IMR-90 (cell line): ENCODE results near the gene DNMT1. TPM values are rescaled to one million over a fixed set of nuclear protein-coding genes. Genes with fewer than 3 reads are reported as not detected.

Experiments used
- ATAC-seq: fragments of 200-7000 bp; cut with Tn5 transposase; 2 replicates; pipeline ENCODE4 v1.9.1; 2020; ENCODE audit warnings: low read depth, mild to moderate bottlenecking, moderate library complexity
- BruUV-seq: library from RNA; stranded (reverse); fragments of 400-500 nt; replicated peaks from 2 replicates; lab custom pipeline; 2021; lab: Mats Ljungman, UMichigan
- CTCF ChIA-PET: fragments of 300-600 bp; formaldehyde crosslinking; extraction: SDS; loops from one replicate; lab custom pipeline; 2021; ENCODE audit warnings: antibody characterized with exemption; lab: Yijun Ruan, JAX
- POLR2A ChIA-PET: fragments of 300-600 bp; sonication (Branson Sonifier 250); formaldehyde crosslinking; loops from one replicate; lab custom pipeline; 2022; ENCODE audit warnings: antibody characterized with exemption; ENCODE audit not compliant: unreplicated experiment; lab: Charles Lee
- DNase-seq: peaks from one replicate; pipeline ENCODE4 v3.0.0; 2013
- H2AFZ ChIP-seq: replicated peaks from 2 replicates; pipeline ENCODE3; 2013; ENCODE audit warnings: low read length, mild to moderate bottlenecking; ENCODE audit not compliant: poor library complexity
- H2AK5ac ChIP-seq: 2 replicates; pipeline ENCODE4 v1.6.1; 2013; ENCODE audit warnings: low read depth, low read length, inconsistent platforms
- H2AK9ac ChIP-seq: replicated peaks from 2 replicates; pipeline ENCODE3; 2013; ENCODE audit warnings: mild to moderate bottlenecking, low read depth, low read length, moderate library complexity; ENCODE audit not compliant: poor library complexity
- H2BK120ac ChIP-seq: 2 replicates; pipeline ENCODE4 v1.6.1; 2013; ENCODE audit warnings: low read depth, low read length, inconsistent platforms
- H2BK15ac ChIP-seq: 3 replicates; pipeline ENCODE4 v1.6.1; 2013; ENCODE audit warnings: low read depth, low read length, inconsistent platforms
- H2BK20ac ChIP-seq: 2 replicates; pipeline ENCODE4 v1.6.1; 2013; ENCODE audit warnings: low read depth, mild to moderate bottlenecking, inconsistent platforms, low read length, moderate library complexity
- H2BK5ac ChIP-seq: 2 replicates; pipeline ENCODE4 v1.6.1; 2013; ENCODE audit warnings: mild to moderate bottlenecking, low read depth, low read length, inconsistent platforms; ENCODE audit not compliant: poor library complexity, severe bottlenecking
- H3K14ac ChIP-seq: replicated peaks from 2 replicates; pipeline ENCODE4 v1.6.1; 2013; ENCODE audit warnings: low read depth, low read length, inconsistent platforms
- H3K18ac ChIP-seq: 2 replicates; pipeline ENCODE4 v1.6.1; 2013; ENCODE audit warnings: low read depth, low read length, control low read depth
- H3K23ac ChIP-seq: 2 replicates; pipeline ENCODE4 v1.6.1; 2013; ENCODE audit warnings: low read depth, low read length, inconsistent platforms
- H3K27ac ChIP-seq: 2 replicates; pipeline ENCODE4 v1.5.1; 2013; ENCODE audit warnings: mild to moderate bottlenecking, control low read depth, low read length; ENCODE audit not compliant: insufficient read depth
- H3K27me3 ChIP-seq: 2 replicates; pipeline ENCODE4 v1.6.1; 2013; ENCODE audit warnings: low read length; ENCODE audit not compliant: control insufficient read depth, insufficient read depth
- H3K36me3 ChIP-seq: 2 replicates; pipeline ENCODE4 v1.6.1; 2013; ENCODE audit warnings: low read length, mixed read lengths; ENCODE audit not compliant: control insufficient read depth, insufficient read depth
- H3K4ac ChIP-seq: 2 replicates; pipeline ENCODE4 v1.6.1; 2013; ENCODE audit warnings: low read depth, low read length, inconsistent platforms
- H3K4me1 ChIP-seq: 2 replicates; pipeline ENCODE4 v1.6.1; 2013; ENCODE audit warnings: low read length, mixed read lengths; ENCODE audit not compliant: control insufficient read depth, insufficient read depth
- H3K4me2 ChIP-seq: 2 replicates; pipeline ENCODE4 v1.6.1; 2013; ENCODE audit warnings: low read depth, mild to moderate bottlenecking, control low read depth, low read length, moderate library complexity
- H3K4me3 ChIP-seq: 2 replicates; pipeline ENCODE4 v1.5.1; 2013; ENCODE audit warnings: low read depth, mild to moderate bottlenecking, control low read depth, low read length, moderate library complexity; ENCODE audit not compliant: insufficient read depth
- H3K56ac ChIP-seq: 2 replicates; pipeline ENCODE4 v1.6.1; 2013; ENCODE audit warnings: low read length, inconsistent platforms; ENCODE audit not compliant: insufficient read depth; ENCODE audit errors: extremely low read depth
- H3K79me1 ChIP-seq, 2 experiments: 2 replicates each; pipeline ENCODE4 v1.6.1; 2013; ENCODE audit warnings: low read length in 2 of 2, inconsistent platforms in 1 of 2, low read depth in 1 of 2
- H3K9ac ChIP-seq: 2 replicates; pipeline ENCODE4 v1.6.1; 2013; ENCODE audit warnings: low read depth, low read length, control low read depth
- H3K9me1 ChIP-seq: 2 replicates; pipeline ENCODE4 v1.6.1; 2013; ENCODE audit warnings: low read length, inconsistent platforms; ENCODE audit not compliant: insufficient read depth
- H3K9me3 ChIP-seq: 2 replicates; pipeline ENCODE4 v1.6.1; 2013; ENCODE audit warnings: low read length; ENCODE audit not compliant: control insufficient read depth, insufficient read depth
- H4K20me1 ChIP-seq: 2 replicates; pipeline ENCODE4 v1.6.1; 2013; ENCODE audit warnings: low read length, inconsistent platforms; ENCODE audit not compliant: insufficient read depth
- H4K5ac ChIP-seq: 2 replicates; pipeline ENCODE4 v1.6.1; 2013; ENCODE audit warnings: mild to moderate bottlenecking, low read depth, low read length, control low read depth
- H4K8ac ChIP-seq, 2 experiments: 2 replicates each; pipeline ENCODE4 v1.6.1; 2013; ENCODE audit warnings: low read depth in 2 of 2, low read length in 2 of 2, control low read depth in 1 of 2, inconsistent platforms in 1 of 2
- H4K91ac ChIP-seq: 2 replicates; pipeline ENCODE4 v1.6.1; 2013; ENCODE audit warnings: low read depth, low read length, inconsistent platforms; ENCODE audit not compliant: insufficient read depth
- MXI1 ChIP-seq: IDR thresholded peaks from 2 replicates; pipeline ENCODE4 v1.6.1; 2012; ENCODE audit warnings: low read depth, mild to moderate bottlenecking, low read length, moderate library complexity, borderline replicate concordance
- NFE2L2 ChIP-seq: fragments of 150-350 bp; IDR thresholded peaks from 2 replicates; pipeline ENCODE4 v1.6.1; 2016; ENCODE audit warnings: low read depth, mild to moderate bottlenecking, low read length
- POLR2A ChIP-seq: IDR thresholded peaks from 2 replicates; pipeline ENCODE4 v1.6.1; 2012; ENCODE audit warnings: mild to moderate bottlenecking, low read depth, low read length
- RCOR1 ChIP-seq: IDR thresholded peaks from 2 replicates; pipeline ENCODE4 v1.6.1; 2012; ENCODE audit warnings: mild to moderate bottlenecking, low read length, improper control_type of control experiment; ENCODE audit not compliant: insufficient replicate concordance
- SMC3 ChIP-seq: fragments of 150-350 bp; IDR thresholded peaks from 2 replicates; pipeline ENCODE4 v1.6.1; 2016; ENCODE audit warnings: low read depth, mild to moderate bottlenecking, antibody characterized with exemption, low read length, moderate library complexity
- USF2 ChIP-seq: fragments of 150-350 bp; IDR thresholded peaks from 2 replicates; pipeline ENCODE4 v1.6.1; 2017; ENCODE audit warnings: mild to moderate bottlenecking, antibody characterized with exemption, low read length, low read depth
- WGBS, 2 experiments: methylation state at CpG; one replicate each; pipeline versions ENCODE4 v1.1.5 to v1.1.7; 2013; ENCODE audit warnings: missing lambda C conversion rate in 2 of 2; ENCODE audit not compliant: insufficient read length in 1 of 2; ENCODE audit errors: extremely low coverage in 2 of 2; 5-methylcytosine and 5-hydroxymethylcytosine counted together
- dilution Hi-C: fragments of 300-500 bp; cut with HindIII; formaldehyde crosslinking; loops from one replicate; pipeline ENCODE4 v1.14.3; 2018; ENCODE audit warnings: low sequenced_read_pairs; ENCODE audit not compliant: unreplicated experiment
- in situ Hi-C: fragments of 300-500 bp; cut with MboI; formaldehyde crosslinking; loops from 3 replicates; pipeline ENCODE4 v1.14.3; 2019; ENCODE audit warnings: low sequenced_read_pairs, inconsistent platforms, mixed read lengths
- intact Hi-C: fragments of 100-400 bp; cut with micrococcal nuclease; formaldehyde crosslinking; loops from 2 replicates; pipeline ENCODE4 v1.10.0; 2022
- polyA plus RNA-seq, 3 experiments: library from polyadenylated mRNA; depleted of rRNA; stranded (reverse); fragments of >200 nt; gene quantifications; 2 replicates each; pipeline ENCODE4 v1.2.3, GENCODE V29; 2012; ENCODE audit warnings: low replicate concordance in 1 of 3
- total RNA-seq: library from RNA; depleted of rRNA; stranded (reverse); fragments of >200 nt; gene quantifications from 2 replicates; pipeline ENCODE4 v1.2.3, GENCODE V29; 2012

DNMT1 gene
- total and polyA plus RNA-seq, 2 of the 4 experiments (the other 2 are of a cell fraction), result 26.2 to 83.6 TPM

- dilution Hi-C loops (no loop called here), intact Hi-C loops (no loop called here), in situ Hi-C loops (no loop called here)
- peaks cover 4 to 59% of the 10 kb centered on the region in 2 experiments for H3K79me1 ChIP-seq
- H4K20me1 ChIP-seq, result peaks cover 82% of the 10 kb centered on the region
- H3K56ac ChIP-seq, result no peak overlapping the region
- no peak overlapping the region for H3K27ac ChIP-seq
- ChIA-PET POLR2A (no interaction called here), CTCF (interaction anchor here (0.5 kb wide), 1 partner anchor 10 kb away, joined by 3 read pairs; no protein-coding TSS in a partner anchor)
- H2BK20ac ChIP-seq, result no peak overlapping the region
- H3K9me1 ChIP-seq, result peaks cover 11% of the 10 kb centered on the region
- no peaks in the 10 kb centered on the region for H3K9me3 ChIP-seq
- no peak for ATAC-seq
- no peak overlapping the region for H3K9ac ChIP-seq
- H3K4me1 ChIP-seq, result peaks cover 13% of the 10 kb centered on the region
- H3K18ac ChIP-seq, result no peak overlapping the region
- H2AK9ac ChIP-seq, result no peak overlapping the region
- H3K23ac ChIP-seq, result no peak overlapping the region
- H3K27me3 ChIP-seq, result no peaks in the 10 kb centered on the region
- no TSS peak for BruUV-seq
- TF ChIP-seq USF2, result no peak
- TF ChIP-seq RCOR1, result no peak
- TF ChIP-seq POLR2A, result no peak
- TF ChIP-seq SMC3, result no peak
- no peak for TF ChIP-seq NFE2L2
- TF ChIP-seq MXI1, result no peak
- H3K4me2 ChIP-seq, result no peak overlapping the region
- H2AK5ac ChIP-seq, result no peak overlapping the region
- H3K14ac ChIP-seq, result no peak overlapping the region
- H3K4ac ChIP-seq, result no peak overlapping the region
- no peak overlapping the region for H4K5ac ChIP-seq
- 92% methylated on average over 11 of the region's 11 CpGs; no CpG with 5 or more reads in 1 of the 2 experiments for WGBS, 2 experiments
- H2AFZ ChIP-seq, result no peak overlapping the region
- DNase-seq, result no peak
- H4K8ac ChIP-seq, result no peak overlapping the region
- no peak overlapping the region for H2BK5ac ChIP-seq
- H4K91ac ChIP-seq, result no peak overlapping the region
- no peak overlapping the region for H2BK15ac ChIP-seq
- H2BK120ac ChIP-seq, result no peak overlapping the region
- peaks cover 22% of the 10 kb centered on the region for H3K36me3 ChIP-seq
- no peak overlapping the region for H3K4me3 ChIP-seq
Measured at GRCh38 chr19:10187315-10187714, 7.4 kb downstream of the DNMT1 start.
